NCI-H2196 treated with DMSO at 0.1 percent for 48 hours (cell line): ENCODE data around the gene CST3.

ENCODE experiments used
- DNase-seq: peaks from one replicate; lab custom pipeline; 2025; ENCODE audit not compliant: unreplicated experiment; lab: John Stamatoyannopoulos, UW

CST3 gene

GRCh38 chr20:23605867-23606651 is 31.7 kb downstream of the CST3 start, which contains the start of gene CST9:
Gene CST9, minus strand, starts transcription at chr20:23605917. Its CDS starts 53 bp downstream, at chr20:23605864.
- no peak for DNase-seq

- no peak for DNase-seq
Observed at GRCh38 chr20:23604306-23604705, 33.4 kb downstream of the CST3 start.

DNA sequence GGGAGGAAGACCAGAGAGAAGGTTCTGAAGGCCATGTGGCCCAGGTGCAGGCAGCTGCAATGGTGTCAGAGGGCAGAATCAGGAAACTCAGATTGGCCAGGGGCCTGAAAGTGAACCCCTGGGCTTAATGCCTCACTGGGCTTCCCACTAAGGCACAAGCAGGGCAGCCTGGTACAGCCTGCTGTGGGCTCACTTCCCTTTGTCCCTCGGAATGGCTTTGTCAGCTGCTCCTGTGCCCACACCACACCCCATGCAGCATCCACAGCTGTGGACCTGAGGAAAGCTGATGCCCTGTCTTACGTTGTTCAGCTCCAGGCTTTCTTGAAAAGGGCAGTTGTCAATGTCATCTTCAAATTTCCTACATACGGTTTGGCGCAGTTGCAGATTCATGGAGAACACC is 34.4 kb downstream of the CST3 start:
- DNase-seq: no peak

DNA sequence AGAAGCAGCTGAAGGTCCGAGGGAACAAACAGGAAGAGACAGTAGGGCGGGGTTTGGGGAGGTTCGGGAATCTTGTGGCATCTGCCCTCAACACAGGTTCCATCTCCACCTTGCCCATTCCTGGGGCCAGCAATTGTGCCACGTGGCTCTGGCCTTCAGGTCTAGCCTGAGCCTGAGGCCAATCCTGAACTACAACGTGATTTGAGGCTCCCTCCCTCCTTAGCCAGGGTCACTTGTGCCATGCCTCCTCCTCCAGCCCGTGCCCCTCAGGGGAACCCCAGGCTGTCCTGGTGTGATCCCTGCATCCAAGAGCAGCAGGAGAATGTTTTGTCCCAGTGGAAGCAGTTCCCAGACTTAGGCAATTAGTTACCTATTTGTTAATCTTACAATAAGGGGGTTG is 35.1 kb downstream of the CST3 start:
- DNase-seq: no peak

GRCh38 chr20:23602241-23602640 is 35.5 kb downstream of the CST3 start:
- no peak for DNase-seq

GRCh38 chr20:23601715-23602114 is 36.0 kb downstream of the CST3 start:
- no peak for DNase-seq

GRCh38 chr20:23598481-23598880 is 39.3 kb downstream of the CST3 start:
- DNase-seq: no peak

DNA sequence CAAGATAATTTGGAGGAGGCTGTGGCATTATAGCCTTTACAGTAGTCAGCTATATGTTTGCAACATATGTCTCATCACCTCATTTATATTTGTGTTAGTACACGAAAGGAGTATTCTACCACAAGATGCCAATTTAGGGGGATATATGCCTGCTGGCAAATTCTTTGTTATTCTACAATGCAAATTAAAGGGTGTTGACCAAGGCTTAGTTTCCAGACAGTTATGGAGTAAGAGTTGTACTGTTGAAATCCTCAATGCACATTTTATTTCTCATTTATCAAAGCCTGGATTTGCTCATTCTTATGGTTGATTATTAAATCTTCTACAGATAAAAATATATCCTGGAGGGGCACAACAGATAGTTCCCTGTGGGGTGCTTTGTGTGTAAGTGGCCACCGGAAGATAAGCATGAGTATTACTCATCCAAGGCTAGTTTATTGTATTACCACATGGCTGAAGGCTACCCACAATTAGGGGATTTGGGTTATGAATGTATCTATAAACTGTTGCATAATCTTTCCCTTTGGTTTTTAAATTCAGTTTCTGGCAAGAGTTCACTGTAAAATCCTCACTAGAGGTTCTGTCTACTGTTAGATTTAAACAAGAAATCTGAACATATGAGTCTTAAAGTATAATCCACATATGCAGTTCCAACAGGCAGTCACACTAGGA is 41.0 kb downstream of the CST3 start:
- no peak for DNase-seq

GRCh38 chr20:23595941-23596340 is 41.8 kb downstream of the CST3 start:
- DNase-seq: no peak

GRCh38 chr20:23588434-23589403 is 49.0 kb downstream of the CST3 start:
- no peak for DNase-seq

- DNase-seq: no peak
Observed at GRCh38 chr20:23587631-23588030, 50.1 kb downstream of the CST3 start.

DNA sequence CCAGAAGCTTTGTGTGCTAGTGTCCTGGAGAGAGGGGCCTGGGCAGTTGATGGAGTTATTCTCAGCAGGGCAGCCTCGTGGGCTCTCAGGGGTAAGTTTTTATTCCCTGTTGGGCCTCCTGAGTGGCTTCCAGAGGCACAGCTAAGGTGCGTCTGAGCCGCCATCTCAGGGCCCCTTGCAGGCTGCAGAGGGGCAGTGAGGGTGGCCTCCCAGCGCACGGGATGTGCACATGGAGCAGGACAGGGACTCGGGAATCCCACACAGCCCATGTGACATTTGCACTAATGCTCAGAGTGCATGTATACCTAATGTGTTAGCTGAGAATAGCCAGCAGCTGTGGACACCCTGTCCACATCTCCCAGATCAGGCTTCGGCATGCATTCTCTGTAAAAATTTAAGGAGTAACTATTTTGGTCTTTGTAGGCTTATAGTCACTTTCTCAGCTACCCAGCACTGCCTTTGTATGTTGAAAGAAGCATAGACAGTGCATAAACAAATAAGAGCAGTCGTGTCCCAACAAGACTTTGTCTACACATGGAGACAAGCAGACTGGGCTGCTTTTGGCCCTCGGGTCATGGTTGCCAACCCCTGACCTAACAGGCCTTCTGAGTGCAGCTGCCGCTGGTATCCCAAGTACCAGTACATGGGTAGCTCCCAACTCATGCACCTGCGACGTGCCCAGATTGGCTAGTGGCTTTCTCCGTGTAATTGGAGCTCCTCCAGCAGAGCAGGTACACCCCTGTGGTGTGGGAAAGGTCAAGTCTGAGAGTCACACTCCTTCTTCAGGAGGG is 50.8 kb downstream of the CST3 start:
- no peak for DNase-seq

DNA sequence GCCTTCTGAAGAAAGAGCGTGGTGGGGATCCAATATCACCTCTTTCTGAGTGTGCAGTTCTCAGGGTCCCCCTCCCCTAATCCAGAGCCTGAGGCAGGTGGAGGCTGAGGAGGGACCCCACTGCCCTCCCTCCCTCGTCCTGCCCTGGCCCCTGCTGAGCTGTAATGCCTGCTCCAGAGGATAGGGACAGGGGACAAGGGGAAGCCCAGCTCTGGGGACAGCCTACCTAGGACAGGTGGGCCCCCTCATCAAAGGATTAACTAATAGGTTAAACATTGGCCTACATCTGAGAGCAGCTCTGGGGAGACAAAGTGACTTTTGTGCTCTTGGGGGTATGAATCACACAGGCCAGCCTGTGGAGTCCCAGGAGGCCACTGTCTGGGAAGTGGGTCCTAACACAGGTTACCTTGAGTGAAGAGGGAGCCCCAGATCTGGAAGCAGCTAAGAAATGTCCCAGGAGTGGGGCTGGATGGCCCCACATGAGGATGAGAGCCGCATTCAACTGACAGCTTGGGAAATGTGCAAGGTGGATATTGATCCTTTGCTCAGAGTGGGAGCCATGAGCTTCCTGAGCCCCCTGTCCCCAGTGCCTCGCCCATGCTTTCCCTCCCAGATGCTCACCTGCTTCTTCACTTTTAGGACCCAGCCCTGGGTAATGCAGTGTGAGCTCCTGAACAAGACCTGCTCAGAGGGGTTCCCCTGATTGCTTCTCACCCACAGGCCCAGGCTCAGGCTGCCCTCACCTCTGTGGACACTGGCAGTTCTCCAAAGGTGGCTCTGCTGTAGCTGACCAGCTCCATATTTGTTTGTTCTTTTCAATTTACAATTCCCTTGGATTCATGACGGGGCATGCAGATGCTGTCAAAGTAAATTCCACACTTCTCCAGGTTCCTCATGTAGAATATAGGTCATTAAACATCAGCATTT is 51.7 kb downstream of the CST3 start:
- DNase-seq: no peak

GRCh38 chr20:23585449-23585807 is 52.3 kb downstream of the CST3 start:
- no peak for DNase-seq

DNA sequence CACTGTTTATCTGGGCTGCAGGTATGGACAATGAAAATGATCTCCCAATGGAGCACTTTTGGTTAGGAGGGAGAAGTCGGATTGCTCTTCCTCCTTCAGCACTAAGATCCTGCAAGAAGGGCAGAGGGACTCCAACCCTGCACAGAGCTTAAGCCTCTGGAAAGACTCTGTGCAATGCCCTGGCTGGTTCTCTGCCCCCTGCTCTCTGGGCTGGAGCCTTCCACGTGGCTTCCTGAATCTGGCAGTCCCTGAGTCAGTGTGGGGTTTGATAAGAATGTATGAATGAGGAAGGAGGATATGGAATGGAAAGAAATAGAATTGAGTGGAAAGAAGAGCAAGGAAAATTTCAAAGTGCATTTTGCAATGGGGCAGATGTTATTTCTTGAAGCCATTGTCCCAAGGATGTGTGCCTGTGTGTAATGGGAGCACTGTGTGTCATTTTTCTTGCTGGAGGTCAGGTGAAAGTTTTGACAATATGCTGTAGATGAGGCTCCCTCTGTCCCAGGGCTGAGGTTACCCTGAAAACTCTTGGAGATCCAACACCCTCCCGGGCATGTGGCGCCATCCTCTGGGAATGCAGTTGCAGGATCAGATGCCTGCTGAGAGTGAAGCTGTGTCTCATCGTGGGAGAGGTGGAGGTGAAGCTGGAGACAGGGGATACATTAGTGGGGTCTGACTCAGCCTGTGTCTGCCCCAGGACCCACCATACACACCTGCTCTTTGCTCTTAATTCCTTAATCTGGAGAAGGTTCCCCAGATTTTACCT is 53.1 kb downstream of the CST3 start:
- no peak for DNase-seq
